ENCODE data around the gene COL5A1.

Gene COL5A1

GRCh38 chr9:134826336-134827285, 185.0 kb downstream of the COL5A1 start:
- no peak for DNase-seq

GRCh38 chr9:134827559-134827958, 186.0 kb downstream of the COL5A1 start:
- DNase-seq = no peak

GRCh38 chr9:134827993-134828392, 186.4 kb downstream of the COL5A1 start:
- no peak for DNase-seq

- DNase-seq = no peak
Observed at GRCh38 chr9:134828892-134829291, 187.3 kb downstream of the COL5A1 start.

- DNase-seq = no peak
Observed at GRCh38 chr9:134829356-134829937, 187.8 kb downstream of the COL5A1 start.

GRCh38 chr9:134830126-134830525, 188.5 kb downstream of the COL5A1 start:
- DNase-seq = no peak

GRCh38 chr9:134830926-134831720, 189.5 kb downstream of the COL5A1 start:
- no peak for DNase-seq

GRCh38 chr9:134832471-134832870, 190.9 kb downstream of the COL5A1 start:
- no peak for DNase-seq

GRCh38 chr9:134833294-134833880, 191.8 kb downstream of the COL5A1 start:
- DNase-seq = no peak

GRCh38 chr9:134834217-134834956, 192.8 kb downstream of the COL5A1 start:
- no peak for DNase-seq

- DNase-seq = no peak
Observed at GRCh38 chr9:134834957-134835419, 193.4 kb downstream of the COL5A1 start.

GRCh38 chr9:134835448-134835847, 193.8 kb downstream of the COL5A1 start:
- no peak for DNase-seq

GRCh38 chr9:134835987-134836386, 194.4 kb downstream of the COL5A1 start:
- no peak for DNase-seq

- DNase-seq = no peak
Observed at GRCh38 chr9:134836406-134836970, 194.9 kb downstream of the COL5A1 start.

- no peak for DNase-seq
Observed at GRCh38 chr9:134837529-134837928, 195.9 kb downstream of the COL5A1 start.

GRCh38 chr9:134838651-134839454, 197.2 kb downstream of the COL5A1 start:
- no peak for DNase-seq

- DNase-seq = no peak
Observed at GRCh38 chr9:134839455-134840125, 198.0 kb downstream of the COL5A1 start.

GRCh38 chr9:134840511-134840910, 198.9 kb downstream of the COL5A1 start:
- DNase-seq = no peak

GRCh38 chr9:134841180-134841904, 199.7 kb downstream of the COL5A1 start:
- DNase-seq = no peak

GRCh38 chr9:134842321-134842720, 200.7 kb downstream of the COL5A1 start:
- DNase-seq = no peak
